ENCODE results near the gene SIGLEC10. TPM values are rescaled to one million over a fixed set of nuclear protein-coding genes. Genes with fewer than 3 reads are reported as not detected.
A peak's percentile ranks its signal among the peaks of the same experiment; 100 is the strongest.

SIGLEC10 gene
- total RNA-seq, 1 experiment from 2014 or later, result not detected

DNA sequence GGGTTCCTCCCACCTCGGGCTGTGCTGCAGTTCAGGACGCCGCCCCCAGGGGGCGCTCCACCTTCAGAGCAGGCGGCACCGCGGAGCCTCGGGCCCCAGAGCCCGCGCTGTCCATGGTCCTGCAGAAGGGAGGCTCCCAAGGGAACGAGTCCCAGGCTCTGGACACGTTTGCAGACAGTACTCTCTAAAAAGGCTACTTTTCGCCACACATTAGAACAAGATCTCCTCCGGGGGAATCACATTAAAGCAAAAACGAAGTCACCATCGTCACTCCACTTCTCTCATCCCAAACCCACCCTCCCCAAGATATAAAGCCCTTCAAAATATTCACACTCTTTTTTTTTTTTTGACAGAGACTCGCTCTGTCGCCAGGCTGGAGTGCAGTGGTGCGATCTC lies 4.6 kb upstream of the SIGLEC10 start (continued):
- TF ChIP-seq YY1 (IDR thresholded peaks at IDR 0.05; ENCODE audit: extremely low read depth, insufficient replicate concordance, low read depth, low read length) (peak; percentile 45), SIN3A (IDR thresholded peaks at IDR 0.05; ENCODE audit: low read depth) (peak; percentile 44; the same call in 1 of the 2 replicates), SRF (IDR thresholded peaks at IDR 0.05; ENCODE audit: low read depth) (no peak)
- TF ChIP-seq, protein P1, sequence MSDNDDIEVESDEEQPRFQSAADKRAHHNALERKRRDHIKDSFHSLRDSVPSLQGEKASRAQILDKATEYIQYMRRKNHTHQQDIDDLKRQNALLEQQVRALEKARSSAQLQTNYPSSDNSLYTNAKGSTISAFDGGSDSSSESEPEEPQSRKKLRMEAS (IDR thresholded peaks at IDR 0.05), result peak; percentile 42; the same call in 1 of the 2 replicates

DNA sequence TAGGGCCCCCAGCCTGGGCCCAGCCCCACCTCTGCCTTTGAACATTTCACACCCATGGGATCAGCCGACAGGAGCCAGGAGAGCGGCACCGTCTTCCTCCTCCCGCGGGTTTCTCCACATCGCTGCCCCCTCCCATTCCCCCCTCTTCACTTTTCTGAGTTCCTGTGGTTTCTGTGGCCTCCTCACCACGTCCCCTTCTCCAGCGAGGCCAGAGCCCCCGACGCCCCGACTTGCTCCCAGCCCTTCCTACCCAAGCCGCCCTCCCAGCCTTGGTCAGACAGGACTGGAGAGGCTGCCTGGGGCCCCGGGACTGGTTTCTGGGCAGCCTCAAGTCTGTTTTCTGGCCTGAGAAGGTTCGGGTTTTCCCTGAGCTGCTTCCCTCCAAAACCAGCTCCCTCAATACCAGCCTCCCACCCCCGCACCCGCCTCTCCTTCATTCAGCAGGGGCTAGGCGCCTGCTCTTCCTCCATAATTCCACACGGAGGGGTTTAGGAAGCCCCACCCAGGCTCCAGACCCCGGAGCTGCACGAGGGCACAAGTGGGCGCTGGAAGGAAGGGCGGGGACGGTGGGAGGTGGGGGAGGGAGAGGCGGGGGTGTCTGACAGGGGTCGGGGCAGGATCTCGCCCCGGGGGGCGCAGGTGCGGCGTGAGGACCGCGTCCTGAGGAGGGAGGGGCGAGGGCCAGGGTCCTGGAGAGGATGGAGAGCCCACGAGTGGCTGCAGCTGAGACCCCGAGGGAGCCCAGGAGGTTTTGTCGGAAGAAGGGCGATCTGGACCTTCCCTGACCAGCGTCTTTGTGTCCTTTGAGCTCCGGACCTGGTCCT lies 4.0 kb upstream of the SIGLEC10 start:
- H2AFZ ChIP-seq (ENCODE audit: low read depth, low read length, poor library complexity, severe bottlenecking), result no peak overlapping the region
- TF ChIP-seq ELF1 (IDR thresholded peaks at IDR 0.05; ENCODE audit: borderline replicate concordance, low read depth) (no peak), POLR2AphosphoS5 (IDR thresholded peaks at IDR 0.05; ENCODE audit: low read depth, low read length) (no peak), EGR1 (IDR thresholded peaks at IDR 0.05; ENCODE audit: low read depth) (no peak), SP1 (IDR thresholded peaks at IDR 0.05; ENCODE audit: low read depth) (no peak), EZH2 (IDR thresholded peaks at IDR 0.05) (no peak), EZH2phosphoT487 (IDR thresholded peaks at IDR 0.05; ENCODE audit: borderline replicate concordance) (no peak), CBX3 (IDR thresholded peaks at IDR 0.05; ENCODE audit: low read depth) (no peak), SRF (IDR thresholded peaks at IDR 0.05; ENCODE audit: low read depth) (no peak), POLR2A (IDR thresholded peaks at IDR 0.05; ENCODE audit: borderline replicate concordance, extremely low read depth, insufficient read depth, insufficient read length) (no peak), RAD21 (IDR thresholded peaks at IDR 0.05; ENCODE audit: low read depth) (no peak), ZFX (IDR thresholded peaks at IDR 0.05) (no peak)
- TF ChIP-seq, protein P2, sequence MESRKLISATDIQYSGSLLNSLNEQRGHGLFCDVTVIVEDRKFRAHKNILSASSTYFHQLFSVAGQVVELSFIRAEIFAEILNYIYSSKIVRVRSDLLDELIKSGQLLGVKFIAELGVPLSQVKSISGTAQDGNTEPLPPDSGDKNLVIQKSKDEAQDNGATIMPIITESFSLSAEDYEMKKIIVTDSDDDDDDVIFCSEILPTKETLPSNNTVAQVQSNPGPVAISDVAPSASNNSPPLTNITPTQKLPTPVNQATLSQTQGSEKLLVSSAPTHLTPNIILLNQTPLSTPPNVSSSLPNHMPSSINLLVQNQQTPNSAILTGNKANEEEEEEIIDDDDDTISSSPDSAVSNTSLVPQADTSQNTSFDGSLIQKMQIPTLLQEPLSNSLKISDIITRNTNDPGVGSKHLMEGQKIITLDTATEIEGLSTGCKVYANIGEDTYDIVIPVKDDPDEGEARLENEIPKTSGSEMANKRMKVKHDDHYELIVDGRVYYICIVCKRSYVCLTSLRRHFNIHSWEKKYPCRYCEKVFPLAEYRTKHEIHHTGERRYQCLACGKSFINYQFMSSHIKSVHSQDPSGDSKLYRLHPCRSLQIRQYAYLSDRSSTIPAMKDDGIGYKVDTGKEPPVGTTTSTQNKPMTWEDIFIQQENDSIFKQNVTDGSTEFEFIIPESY (IDR thresholded peaks at IDR 0.05; ENCODE audit: extremely low read depth, insufficient replicate concordance, low read length), result no peak
- TF ChIP-seq, protein P3, sequence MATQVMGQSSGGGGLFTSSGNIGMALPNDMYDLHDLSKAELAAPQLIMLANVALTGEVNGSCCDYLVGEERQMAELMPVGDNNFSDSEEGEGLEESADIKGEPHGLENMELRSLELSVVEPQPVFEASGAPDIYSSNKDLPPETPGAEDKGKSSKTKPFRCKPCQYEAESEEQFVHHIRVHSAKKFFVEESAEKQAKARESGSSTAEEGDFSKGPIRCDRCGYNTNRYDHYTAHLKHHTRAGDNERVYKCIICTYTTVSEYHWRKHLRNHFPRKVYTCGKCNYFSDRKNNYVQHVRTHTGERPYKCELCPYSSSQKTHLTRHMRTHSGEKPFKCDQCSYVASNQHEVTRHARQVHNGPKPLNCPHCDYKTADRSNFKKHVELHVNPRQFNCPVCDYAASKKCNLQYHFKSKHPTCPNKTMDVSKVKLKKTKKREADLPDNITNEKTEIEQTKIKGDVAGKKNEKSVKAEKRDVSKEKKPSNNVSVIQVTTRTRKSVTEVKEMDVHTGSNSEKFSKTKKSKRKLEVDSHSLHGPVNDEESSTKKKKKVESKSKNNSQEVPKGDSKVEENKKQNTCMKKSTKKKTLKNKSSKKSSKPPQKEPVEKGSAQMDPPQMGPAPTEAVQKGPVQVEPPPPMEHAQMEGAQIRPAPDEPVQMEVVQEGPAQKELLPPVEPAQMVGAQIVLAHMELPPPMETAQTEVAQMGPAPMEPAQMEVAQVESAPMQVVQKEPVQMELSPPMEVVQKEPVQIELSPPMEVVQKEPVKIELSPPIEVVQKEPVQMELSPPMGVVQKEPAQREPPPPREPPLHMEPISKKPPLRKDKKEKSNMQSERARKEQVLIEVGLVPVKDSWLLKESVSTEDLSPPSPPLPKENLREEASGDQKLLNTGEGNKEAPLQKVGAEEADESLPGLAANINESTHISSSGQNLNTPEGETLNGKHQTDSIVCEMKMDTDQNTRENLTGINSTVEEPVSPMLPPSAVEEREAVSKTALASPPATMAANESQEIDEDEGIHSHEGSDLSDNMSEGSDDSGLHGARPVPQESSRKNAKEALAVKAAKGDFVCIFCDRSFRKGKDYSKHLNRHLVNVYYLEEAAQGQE (IDR thresholded peaks at IDR 0.05; ENCODE audit: low read depth), result no peak
- TF ChIP-seq, protein P4, sequence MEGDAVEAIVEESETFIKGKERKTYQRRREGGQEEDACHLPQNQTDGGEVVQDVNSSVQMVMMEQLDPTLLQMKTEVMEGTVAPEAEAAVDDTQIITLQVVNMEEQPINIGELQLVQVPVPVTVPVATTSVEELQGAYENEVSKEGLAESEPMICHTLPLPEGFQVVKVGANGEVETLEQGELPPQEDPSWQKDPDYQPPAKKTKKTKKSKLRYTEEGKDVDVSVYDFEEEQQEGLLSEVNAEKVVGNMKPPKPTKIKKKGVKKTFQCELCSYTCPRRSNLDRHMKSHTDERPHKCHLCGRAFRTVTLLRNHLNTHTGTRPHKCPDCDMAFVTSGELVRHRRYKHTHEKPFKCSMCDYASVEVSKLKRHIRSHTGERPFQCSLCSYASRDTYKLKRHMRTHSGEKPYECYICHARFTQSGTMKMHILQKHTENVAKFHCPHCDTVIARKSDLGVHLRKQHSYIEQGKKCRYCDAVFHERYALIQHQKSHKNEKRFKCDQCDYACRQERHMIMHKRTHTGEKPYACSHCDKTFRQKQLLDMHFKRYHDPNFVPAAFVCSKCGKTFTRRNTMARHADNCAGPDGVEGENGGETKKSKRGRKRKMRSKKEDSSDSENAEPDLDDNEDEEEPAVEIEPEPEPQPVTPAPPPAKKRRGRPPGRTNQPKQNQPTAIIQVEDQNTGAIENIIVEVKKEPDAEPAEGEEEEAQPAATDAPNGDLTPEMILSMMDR (IDR thresholded peaks at IDR 0.05 in 2 of 3, conservative IDR thresholded peaks at IDR 0.05 in 1 of 3; ENCODE audit: borderline replicate concordance in 1 of 3, insufficient read depth in 1 of 3, low read depth in 2 of 3, low read length in 2 of 3), result no peak

More for the DNA sequence above, 4.0 kb upstream of the SIGLEC10 start:
- ATAC-seq (peak; percentile 23), DNase-seq (ENCODE audit: low read depth, low spot score) (no peak)
- no TSS peak for BruUV-seq (replicated peaks)
- Histone ChIP-seq H3K4me2 (ENCODE audit: low read length) (no peak overlapping the region), H3K4me3 (replicated peaks in 1 of 2; ENCODE audit: low read depth in 1 of 2, low read length in 2 of 2) (no peak overlapping the region), H3K9me2 (ENCODE audit: insufficient read depth) (no peaks in the 10 kb centered on the region), H3K4me1 (ENCODE audit: control insufficient read depth in 1 of 2, insufficient read depth in 2 of 2, low read length in 2 of 2) (no peaks in the 10 kb centered on the region; a peak in 1 of 4 replicates), H3K27ac (ENCODE audit: low read depth, low read length) (no peak overlapping the region), H3K36me3 (ENCODE audit: control insufficient read depth in 1 of 2, insufficient read depth in 2 of 2, low read length in 2 of 2) (no peaks in the 10 kb centered on the region), H4K20me1 (ENCODE audit: insufficient read depth) (no peaks in the 10 kb centered on the region), H3K79me2 (ENCODE audit: insufficient read depth, low read length) (no peaks in the 10 kb centered on the region), H3K9ac (ENCODE audit: low read length) (no peak overlapping the region), H3K9me3 (ENCODE audit: control insufficient read depth in 1 of 2, insufficient read depth in 1 of 2, low read depth in 1 of 2, low read length in 2 of 2) (no peaks in the 10 kb centered on the region), H3K27me3 (ENCODE audit: insufficient read depth, low read length) (peaks cover 15% of the 10 kb centered on the region; the same call in 1 of the 2 replicates)
- RAD21 ChIA-PET (ENCODE audit: low non-redundant PET in 1 of 2, low total read pairs in 2 of 2, uncharacterized antibody in 2 of 2, unreplicated experiment in 2 of 2), result interaction anchor here in 1 of 2 experiments (1.1 kb wide), 1 partner anchor 236 kb away, joined by 3 read pairs; no protein-coding TSS in a partner anchor
- CTCF ChIA-PET, result interaction anchor here (0.7 to 2.7 kb wide), 11 partner anchors 12 to 240 kb away, joined by 3 to 22 read pairs (median 4); no protein-coding TSS in a partner anchor
- POLR2A ChIA-PET, result no interaction called here
- intact Hi-C loops (cut with micrococcal nuclease), result loop anchor here (5.0 kb wide), 2 partner anchors 131 to 236 kb away; no protein-coding TSS in a partner anchor

Data from HCT116 (cell line).